H1 (cell line): Measurements from ENCODE around the gene DPP4. TPM values are rescaled to one million over a fixed set of nuclear protein-coding genes. Genes with fewer than 3 reads are reported as not detected.

Source experiments
- CTCF ChIA-PET: fragments of 300-600 bp; sonication (Branson Sonifier 250); formaldehyde crosslinking; loops from one replicate; lab custom pipeline; 2021; ENCODE audit not compliant: partially characterized antibody; lab: Charles Lee
- POLR2A ChIA-PET: fragments of 300-600 bp; sonication (Branson Sonifier 250); formaldehyde crosslinking; loops from one replicate; lab custom pipeline; 2021; ENCODE audit warnings: inconsistent platforms; ENCODE audit not compliant: partially characterized antibody; lab: Charles Lee
- DNase-seq, 2 experiments: peaks; one replicate each; pipeline versions ENCODE4 v3.0.0 to v3.0.0-alpha.2; 2010 to 2022; ENCODE audit warnings: low spot score in 2 of 2, low read depth in 1 of 2, mixed read lengths in 1 of 2
- FAIRE-seq: peaks from 2 replicates; lab custom pipeline; 2011; peaks lifted over from hg19 to GRCh38; lab: Jason Lieb, UNC
- H2AFZ ChIP-seq: 2 replicates; pipeline ENCODE4 v1.8.1; 2012; ENCODE audit warnings: low read length, inconsistent platforms
- H2AK5ac ChIP-seq: 2 replicates; pipeline ENCODE4 v1.6.1; 2013; ENCODE audit warnings: low read depth, low read length
- H2BK120ac ChIP-seq: replicated peaks from 2 replicates; pipeline ENCODE3; 2013; ENCODE audit warnings: low read depth, low read length, inconsistent platforms
- H2BK12ac ChIP-seq: 2 replicates; pipeline ENCODE4 v1.6.1; 2013; ENCODE audit warnings: low read depth, low read length
- H2BK15ac ChIP-seq: 2 replicates; pipeline ENCODE4 v1.6.1; 2013; ENCODE audit warnings: low read length
- H2BK20ac ChIP-seq: 2 replicates; pipeline ENCODE4 v1.6.1; 2013; ENCODE audit warnings: low read length
- H2BK5ac ChIP-seq: 2 replicates; pipeline ENCODE4 v1.6.1; 2013; ENCODE audit warnings: low read depth, low read length
- H3K14ac ChIP-seq: 2 replicates; pipeline ENCODE4 v1.6.1; 2013; ENCODE audit warnings: inconsistent platforms; ENCODE audit not compliant: insufficient read length
- H3K18ac ChIP-seq: 2 replicates; pipeline ENCODE4 v1.6.1; 2013; ENCODE audit warnings: low read length; ENCODE audit errors: extremely low read depth
- H3K23ac ChIP-seq: 2 replicates; pipeline ENCODE4 v1.6.1; 2013; ENCODE audit warnings: inconsistent platforms; ENCODE audit not compliant: insufficient read length
- H3K23me2 ChIP-seq: 2 replicates; pipeline ENCODE4 v1.6.1; 2013; ENCODE audit warnings: low read depth, low read length
- H3K27ac ChIP-seq: 2 replicates; pipeline ENCODE4 v1.6.1; 2011; ENCODE audit warnings: low read depth, low read length, inconsistent platforms
- H3K27me3 ChIP-seq, 4 experiments: replicated peaks in 1 of 4; 1 replicate in 1 of 4; 2 replicates in 3 of 4; pipeline versions ENCODE4 v1.6.1 to v1.8.1; 2011 to 2013; ENCODE audit warnings: low read length in 3 of 4, mild to moderate bottlenecking in 3 of 4, inconsistent platforms in 2 of 4, mixed read lengths in 2 of 4, moderate library complexity in 1 of 4; ENCODE audit not compliant: control insufficient read depth in 3 of 4, insufficient read depth in 3 of 4; ENCODE audit errors: extremely low read depth in 1 of 4
- H3K36me3 ChIP-seq, 4 experiments: 2 replicates each; pipeline versions ENCODE4 v1.6.1 to v1.8.1; 2011 to 2013; ENCODE audit warnings: mild to moderate bottlenecking in 4 of 4, low read length in 3 of 4, moderate library complexity in 2 of 4, control low read depth in 1 of 4, inconsistent platforms in 1 of 4; ENCODE audit not compliant: insufficient read depth in 4 of 4, control insufficient read depth in 2 of 4
- H3K4ac ChIP-seq: replicated peaks from 2 replicates; pipeline ENCODE3; 2013; ENCODE audit warnings: low read length, low read depth, mixed read lengths, inconsistent platforms; ENCODE audit not compliant: insufficient read length
- H3K4me1 ChIP-seq, 4 experiments: replicated peaks in 1 of 4; 1 replicate in 1 of 4; 2 replicates in 3 of 4; pipeline versions ENCODE4 v1.6.1 to v1.8.1; 2011 to 2013; ENCODE audit warnings: low read length in 3 of 4, inconsistent platforms in 2 of 4, mixed read lengths in 1 of 4; ENCODE audit not compliant: insufficient read depth in 4 of 4, control insufficient read depth in 3 of 4
- H3K4me2 ChIP-seq, 2 experiments: 2 replicates each; pipeline versions ENCODE4 v1.6.1 to v1.8.1; 2011 to 2013; ENCODE audit warnings: low read depth in 2 of 2, low read length in 2 of 2, control low read depth in 1 of 2, inconsistent platforms in 1 of 2, mild to moderate bottlenecking in 1 of 2; ENCODE audit not compliant: insufficient read depth in 1 of 2
- H3K4me3 ChIP-seq, 4 experiments: fragments of 200-600, 300-600 bp in 1 of 4; sonication (generic), shearing (Covaris generic), sonication (Bioruptor Twin) in 1 of 4; 2 replicates each; pipeline versions ENCODE4 v1.5.1 to v1.8.1; 2011 to 2016; ENCODE audit warnings: low read length in 4 of 4, low read depth in 3 of 4, control low read depth in 2 of 4, inconsistent platforms in 2 of 4, mild to moderate bottlenecking in 2 of 4, mixed read lengths in 1 of 4, moderate library complexity in 1 of 4; ENCODE audit not compliant: insufficient read depth in 2 of 4; ENCODE audit errors: extremely low read depth in 1 of 4
- H3K56ac ChIP-seq: replicated peaks from 2 replicates; pipeline ENCODE3; 2013; ENCODE audit warnings: low read depth, mild to moderate bottlenecking, mixed read lengths, low read length, inconsistent platforms; ENCODE audit not compliant: insufficient read length
- H3K79me1 ChIP-seq: 2 replicates; pipeline ENCODE4 v1.6.1; 2013; ENCODE audit warnings: low read depth, low read length, control low read depth
- H3K79me2 ChIP-seq, 2 experiments: 2 replicates each; pipeline versions ENCODE4 v1.6.1 to v1.8.1; 2012 to 2013; ENCODE audit warnings: low read length in 2 of 2, mild to moderate bottlenecking in 2 of 2, inconsistent platforms in 1 of 2; ENCODE audit not compliant: insufficient read depth in 2 of 2, control insufficient read depth in 1 of 2
- H3K9ac ChIP-seq, 4 experiments: replicated peaks in 1 of 4; 1 replicate in 1 of 4; 2 replicates in 3 of 4; pipeline versions ENCODE4 v1.6.1 to v1.8.1; 2011 to 2013; ENCODE audit warnings: low read depth in 3 of 4, low read length in 3 of 4, control low read depth in 2 of 4, mild to moderate bottlenecking in 2 of 4, moderate library complexity in 2 of 4, inconsistent platforms in 1 of 4; ENCODE audit errors: extremely low read depth in 1 of 4
- H3K9me3 ChIP-seq, 2 experiments: 2 replicates each; pipeline versions ENCODE4 v1.6.1 to v1.8.1; 2012 to 2013; ENCODE audit warnings: mild to moderate bottlenecking in 2 of 2, moderate library complexity in 2 of 2, control low read depth in 1 of 2, inconsistent platforms in 1 of 2, low read depth in 1 of 2, low read length in 1 of 2, mixed read lengths in 1 of 2; ENCODE audit not compliant: insufficient read depth in 2 of 2
- H4K20me1 ChIP-seq, 2 experiments: replicated peaks in 1 of 2; 2 replicates each; pipeline versions ENCODE3 to v1.8.1; 2011 to 2013; ENCODE audit warnings: inconsistent platforms in 2 of 2, low read length in 2 of 2, mild to moderate bottlenecking in 1 of 2; ENCODE audit not compliant: insufficient read depth in 2 of 2, control insufficient read depth in 1 of 2
- H4K5ac ChIP-seq: 2 replicates; pipeline ENCODE4 v1.6.1; 2013; ENCODE audit warnings: low read length, low read depth, mixed read lengths, inconsistent platforms; ENCODE audit not compliant: insufficient read length
- H4K8ac ChIP-seq: 2 replicates; pipeline ENCODE4 v1.8.0; 2013; ENCODE audit warnings: mild to moderate bottlenecking, moderate library complexity, low read length, inconsistent platforms; ENCODE audit not compliant: insufficient read depth; ENCODE audit errors: extremely low read depth
- H4K91ac ChIP-seq: replicated peaks from 2 replicates; pipeline ENCODE3; 2013; ENCODE audit warnings: low read length, mixed read lengths, inconsistent platforms; ENCODE audit not compliant: insufficient read length
- ATF3 ChIP-seq: IDR thresholded peaks from 2 replicates; pipeline ENCODE4 v1.6.1; 2011; ENCODE audit warnings: low read depth, mild to moderate bottlenecking, low read length; ENCODE audit not compliant: insufficient read depth
- BCL11A ChIP-seq, 2 experiments: IDR thresholded peaks; one replicate each; pipeline ENCODE4 v1.6.1; 2011; ENCODE audit warnings: low read depth in 2 of 2, low read length in 2 of 2, mild to moderate bottlenecking in 2 of 2
- CHD2 ChIP-seq: IDR thresholded peaks from 2 replicates; pipeline ENCODE4 v1.6.1; 2012; ENCODE audit warnings: low read length, improper control_type of control experiment
- CREB1 ChIP-seq: IDR thresholded peaks from 2 replicates; pipeline ENCODE4 v1.6.1; 2012; ENCODE audit warnings: inconsistent platforms
- EZH2 ChIP-seq: fragments of 200-600 bp; sonication (generic); IDR thresholded peaks from 2 replicates; pipeline ENCODE4 v1.7.1; 2012; ENCODE audit warnings: low read depth, mild to moderate bottlenecking, moderate library complexity, low read length, inconsistent platforms; ENCODE audit not compliant: severe bottlenecking
- JUN ChIP-seq: IDR thresholded peaks from 2 replicates; pipeline ENCODE4 v1.6.1; 2011; ENCODE audit warnings: low read depth, mild to moderate bottlenecking, improper control_type of control experiment, low read length
- NRF1 ChIP-seq: IDR thresholded peaks from 2 replicates; pipeline ENCODE4 v1.6.1; 2011; ENCODE audit warnings: mild to moderate bottlenecking, low read depth, low read length, improper control_type of control experiment
- POLR2AphosphoS5 ChIP-seq: IDR thresholded peaks from 2 replicates; pipeline ENCODE4 v1.6.1; 2011; ENCODE audit warnings: low read depth, low read length
- RBBP5 ChIP-seq: IDR thresholded peaks from 2 replicates; pipeline ENCODE4 v1.7.1; 2012; ENCODE audit warnings: low read depth, mild to moderate bottlenecking, inconsistent platforms, low read length, moderate library complexity, borderline replicate concordance
- SP2 ChIP-seq: IDR thresholded peaks from 2 replicates; pipeline ENCODE4 v1.6.1; 2012; ENCODE audit warnings: mild to moderate bottlenecking, low read length, inconsistent platforms
- TAF1 ChIP-seq: IDR thresholded peaks from 2 replicates; pipeline ENCODE4 v1.6.1; 2011; ENCODE audit warnings: mild to moderate bottlenecking, low read depth, low read length
- TAF7 ChIP-seq: optimal IDR thresholded peaks from 2 replicates; pipeline ENCODE3; 2011; ENCODE audit warnings: low read depth, mild to moderate bottlenecking, inconsistent platforms, low read length, moderate library complexity, borderline replicate concordance
- WGBS, 2 experiments: shearing (Covaris generic) in 1 of 2; methylation state at CpG; one replicate each; pipeline versions ENCODE4 v1.1.6 to v1.1.7; 2013 to 2015; ENCODE audit warnings: low lambda C conversion rate in 2 of 2, mixed read lengths in 2 of 2, inconsistent platforms in 1 of 2, low coverage in 1 of 2, missing lambda C conversion rate in 1 of 2; ENCODE audit not compliant: insufficient replicate concordance in 2 of 2, insufficient coverage in 1 of 2, insufficient read length in 1 of 2; ENCODE audit errors: extremely low coverage in 1 of 2, missing lambda C conversion rate in 1 of 2; 5-methylcytosine and 5-hydroxymethylcytosine counted together
- polyA plus RNA-seq, 7 experiments: library from polyadenylated mRNA; depleted of rRNA in 3 of 7; stranded (reverse) in 5 of 7; unstranded in 2 of 7; fragments of >200 nt in 5 of 7; fragments of 200-250 nt in 2 of 7; gene quantifications; 1 replicate in 5 of 7; 2 replicates in 1 of 7; 4 replicates in 1 of 7; pipeline versions ENCODE4 v1.2.1 to v1.2.3, GENCODE V29; 2011 to 2013; ENCODE audit warnings: missing spikeins in 2 of 7, mixed read lengths in 2 of 7
- total RNA-seq: library from RNA; stranded (reverse); fragmentation: NEBNext Ultra II Directional; extraction: Animal tissue kit (Norgen Biotek cat#: 25700); gene quantifications from 2 replicates; pipeline ENCODE4 v1.2.1, GENCODE V29; 2021
- TF ChIP-seq, protein P1 (sequence below): IDR thresholded peaks from 2 replicates; pipeline ENCODE4 v1.6.1; 2011; ENCODE audit warnings: low read length, improper control_type of control experiment

Gene DPP4
- total and polyA plus RNA-seq, 2 of the 8 experiments (the other 6 are each of a cell fraction or from before 2014, with no cell fraction given): 1.3 to 3.1 TPM

DNA sequence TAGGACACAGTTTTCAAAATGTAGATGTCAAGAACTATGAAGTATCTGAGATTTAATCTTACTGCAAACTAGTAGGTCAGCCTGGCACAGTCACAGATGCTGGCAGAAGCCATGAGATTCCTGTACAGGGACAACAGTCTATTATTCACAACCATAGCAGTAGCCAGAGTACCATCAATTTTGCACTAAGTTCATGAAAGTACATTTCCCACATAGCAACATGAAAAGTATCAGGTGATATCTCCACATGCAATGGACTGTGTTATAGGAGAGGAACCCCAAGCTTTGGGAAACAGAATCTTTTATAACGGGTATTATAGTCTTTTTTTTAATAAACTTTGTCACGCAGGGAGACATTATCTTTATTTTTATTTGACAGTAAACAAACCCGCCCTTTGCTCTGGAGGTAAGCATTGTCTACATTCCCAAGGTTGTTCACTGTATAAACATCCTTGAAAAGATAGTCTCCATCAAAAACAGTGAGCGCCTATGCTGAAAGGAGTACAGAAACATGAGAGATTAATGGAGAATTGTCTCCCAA lies 33.4 kb upstream of the DPP4 start:
- Histone ChIP-seq H4K5ac (no peak overlapping the region), H3K23me2 (no peaks in the 10 kb centered on the region), H2BK12ac (no peak overlapping the region), H3K79me1 (no peaks in the 10 kb centered on the region), H2BK120ac (no peak overlapping the region), H2BK5ac (no peak overlapping the region), H3K18ac (no peak overlapping the region), H3K4me2 (no peak overlapping the region), H3K27ac (no peak overlapping the region), H2BK20ac (no peak overlapping the region), H4K91ac (no peak overlapping the region), H4K20me1 (no peaks in the 10 kb centered on the region), H3K4ac (no peak overlapping the region), H2AFZ (no peak overlapping the region), H3K56ac (no peak overlapping the region), H3K79me2 (no peaks in the 10 kb centered on the region), H2BK15ac (no peak overlapping the region), H3K23ac (no peak overlapping the region), H3K14ac (no peak overlapping the region), H3K4me1 (no peaks in the 10 kb centered on the region), H4K8ac (no peak overlapping the region), H3K27me3 (no peaks in the 10 kb centered on the region), H3K36me3 (no peaks in the 10 kb centered on the region), H3K9ac (no peak overlapping the region), H3K9me3 (no peaks in the 10 kb centered on the region), H2AK5ac (no peak overlapping the region), H3K4me3 (no peak overlapping the region)
- ChIA-PET CTCF (interaction anchor here (1.1 to 1.4 kb wide), 2 partner anchors 17 to 47 kb away, joined by 3 to 4 read pairs; no protein-coding TSS in a partner anchor), POLR2A (no interaction called here)
- DNase-seq: no peak
- 85% methylated on average over 4 of the region's 4 CpGs; no CpG with 5 or more reads in 1 of the 2 experiments for WGBS, 2 experiments
- no peak for FAIRE-seq
- TF ChIP-seq JUN (no peak), CHD2 (no peak), RBBP5 (no peak), TAF7 (no peak), TAF1 (no peak), POLR2AphosphoS5 (no peak), EZH2 (no peak), BCL11A (IDR thresholded peaks at IDR 0.05; ENCODE audit: low read depth in 2 of 2, low read length in 2 of 2) (no peak), CREB1 (no peak), ATF3 (no peak), NRF1 (no peak), SP2 (no peak)
- TF ChIP-seq, protein P1, sequence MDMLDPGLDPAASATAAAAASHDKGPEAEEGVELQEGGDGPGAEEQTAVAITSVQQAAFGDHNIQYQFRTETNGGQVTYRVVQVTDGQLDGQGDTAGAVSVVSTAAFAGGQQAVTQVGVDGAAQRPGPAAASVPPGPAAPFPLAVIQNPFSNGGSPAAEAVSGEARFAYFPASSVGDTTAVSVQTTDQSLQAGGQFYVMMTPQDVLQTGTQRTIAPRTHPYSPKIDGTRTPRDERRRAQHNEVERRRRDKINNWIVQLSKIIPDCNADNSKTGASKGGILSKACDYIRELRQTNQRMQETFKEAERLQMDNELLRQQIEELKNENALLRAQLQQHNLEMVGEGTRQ: no peak
